HG03354 (cell line): ENCODE results near the gene DLX5.

ENCODE experiments used
- ATAC-seq: cut with Tn5 transposase; IDR thresholded peaks from one replicate; pipeline ENCODE4 v1.9.1; 2021; ENCODE audit warnings: mild to moderate bottlenecking; ENCODE audit not compliant: unreplicated experiment, poor library complexity, severe bottlenecking

Gene DLX5

GRCh38 chr7:97018791-97019531 lies 5.7 kb downstream of the DLX5 start:
- no peak for ATAC-seq

GRCh38 chr7:97018126-97018601 lies 6.5 kb downstream of the DLX5 start:
- ATAC-seq: no peak

- no peak for ATAC-seq
Observed at GRCh38 chr7:97017192-97018125, 7.2 kb downstream of the DLX5 start.

- no peak for ATAC-seq
Observed at GRCh38 chr7:97016381-97017191, 8.0 kb downstream of the DLX5 start.

GRCh38 chr7:97015756-97016380 lies 8.8 kb downstream of the DLX5 start:
- ATAC-seq: no peak

GRCh38 chr7:97015279-97015678 lies 9.4 kb downstream of the DLX5 start:
- ATAC-seq: no peak

GRCh38 chr7:97014145-97014750 lies 10.4 kb downstream of the DLX5 start:
- ATAC-seq: no peak

- no peak for ATAC-seq
Observed at GRCh38 chr7:97013845-97014134, 10.8 kb downstream of the DLX5 start.

GRCh38 chr7:97013134-97013844 lies 11.3 kb downstream of the DLX5 start:
- ATAC-seq: no peak

- ATAC-seq: no peak
Observed at GRCh38 chr7:97012365-97013133, 12.1 kb downstream of the DLX5 start.

GRCh38 chr7:97011536-97012364 lies 12.9 kb downstream of the DLX5 start:
- ATAC-seq: no peak

- no peak for ATAC-seq
Observed at GRCh38 chr7:97011104-97011503, 13.5 kb downstream of the DLX5 start.

- no peak for ATAC-seq
Observed at GRCh38 chr7:97009753-97010732, 14.6 kb downstream of the DLX5 start.

- no peak for ATAC-seq
Observed at GRCh38 chr7:97008275-97008917, 16.2 kb downstream of the DLX5 start.

- no peak for ATAC-seq
Observed at GRCh38 chr7:97007583-97007861, 17.1 kb downstream of the DLX5 start.
